Gastrocnemius medialis (tissue), 4 donors: Measurements from ENCODE around the gene IFRD1. TPM values are rescaled to one million over a fixed set of nuclear protein-coding genes. Genes with fewer than 3 reads are reported as not detected.
A peak's percentile ranks its signal among the peaks of the same experiment; 100 is the strongest.

Source experiments
- ATAC-seq, 2 donors: fragments of 150-250 bp; one replicate each; pipeline ENCODE4 v1.9.1; 2016
- DNase-seq, 2 donors: peaks; one replicate each; pipeline ENCODE4 v3.0.0-alpha.2; 2019
- H3K27ac ChIP-seq, 4 donors: fragments of 200-600 bp; sonication (generic); 1 replicate in 1 of 4; 2 replicates in 3 of 4; pipeline ENCODE4 v1.5.1; 2016 to 2018; ENCODE audit warnings: mild to moderate bottlenecking in 2 of 4, moderate library complexity in 1 of 4
- H3K27me3 ChIP-seq, 3 donors: fragments of 200-600 bp; sonication (generic) in 2 of 3; 1 replicate in 1 of 3; 2 replicates in 2 of 3; pipeline versions ENCODE4 v1.5.1 to v1.6.0; 2016 to 2019; ENCODE audit warnings: mild to moderate bottlenecking in 1 of 3, moderate library complexity in 1 of 3
- H3K36me3 ChIP-seq, 2 donors: fragments of 200-600 bp; sonication (generic) in 1 of 2; one replicate each; pipeline ENCODE4 v1.5.1; 2017 to 2018
- H3K4me1 ChIP-seq, 2 donors: fragments of 200-600 bp; sonication (generic) in 1 of 2; one replicate each; pipeline ENCODE4 v1.5.1; 2016 to 2017; ENCODE audit warnings: mild to moderate bottlenecking in 2 of 2
- H3K4me3 ChIP-seq, 4 donors: fragments of 200-600 bp; sonication (generic) in 3 of 4; 1 replicate in 1 of 4; 2 replicates in 3 of 4; pipeline ENCODE4 v1.5.1; 2016 to 2019; ENCODE audit warnings: mild to moderate bottlenecking in 2 of 4
- H3K9me3 ChIP-seq, 3 donors: fragments of 200-600 bp; sonication (generic) in 2 of 3; 1 replicate in 1 of 3; 2 replicates in 2 of 3; pipeline ENCODE4 v1.5.1; 2016 to 2019
- CTCF ChIP-seq, 5 experiments: fragments of 450-650 bp in 3 of 5; fragments of 200-600 bp in 2 of 5; sonication (generic) in 2 of 5; IDR thresholded peaks in 4 of 5; conservative IDR thresholded peaks in 1 of 5; 1 replicate in 4 of 5; 2 replicates in 1 of 5; pipeline ENCODE4 v1.5.1; 2016 to 2019; ENCODE audit warnings: antibody characterized with exemption in 5 of 5, mild to moderate bottlenecking in 3 of 5, moderate library complexity in 3 of 5
- POLR2A ChIP-seq, 2 donors: fragments of 450-650 bp; IDR thresholded peaks; one replicate each; pipeline ENCODE4 v1.6.1; 2017; ENCODE audit warnings: antibody characterized with exemption in 2 of 2, mild to moderate bottlenecking in 2 of 2, moderate library complexity in 2 of 2
- in situ Hi-C, 4 donors: fragments of 200-750 bp; cut with MboI; loops; one replicate each; pipeline versions ENCODE4 v1.15.0 to v1.8.0; 2017; ENCODE audit warnings: low sequenced_read_pairs in 4 of 4
- intact Hi-C: fragments of 100-400 bp; cut with DNase I; formaldehyde crosslinking; loops from one replicate; pipeline ENCODE4 v1.15.1; 2023; ENCODE audit warnings: low total_unique reads
- total RNA-seq, 4 donors: library from RNA; depleted of rRNA; stranded (reverse); fragments of >200 nt; gene quantifications; one replicate each; pipeline versions ENCODE4 v1.1.0 to v1.2.3, GENCODE V29; 2016

Gene IFRD1
- total RNA-seq, 4 donors from 2014 or later, result 37.8 to 70.8 (median 50.1) TPM

- Histone ChIP-seq H3K4me3 (no peak overlapping the region), H3K4me1 (peaks cover 44 to 56% of the 10 kb centered on the region in 2 donors), H3K36me3 (peaks cover 0 to 75% of the 10 kb centered on the region in 2 donors), H3K27me3 (no peaks in the 10 kb centered on the region), H3K9me3 (no peaks in the 10 kb centered on the region), H3K27ac (peak overlapping the region in 1 of 4 donors; percentile 73)
- TF ChIP-seq CTCF (IDR thresholded peaks at IDR 0.05 in 4 of 5, conservative IDR thresholded peaks at IDR 0.05 in 1 of 5) (no peak), POLR2A (IDR thresholded peaks at IDR 0.05) (no peak)
- intact Hi-C loops, result loop anchor here (10.0 kb wide), 1 partner anchor 1625 kb away; no protein-coding TSS in a partner anchor
- DNase-seq (no peak), ATAC-seq (no peak)
- in situ Hi-C loops, result loop anchor here in 1 of 4 donors (10.0 kb wide), 1 partner anchor 255 kb away; the partner anchor contains the start of genes DOCK4 and ZNF277
Measured at GRCh38 chr7:112459645-112460044, 9.4 kb downstream of the IFRD1 start.

GRCh38 chr7:112462236-112462635, 12.0 kb downstream of the IFRD1 start:
- peak; percentile 97 to 98 for ATAC-seq
- Histone ChIP-seq H3K4me1 (peaks cover 58 to 74% of the 10 kb centered on the region in 2 donors), H3K27me3 (no peaks in the 10 kb centered on the region), H3K4me3 (no peak overlapping the region), H3K36me3 (peaks cover 0 to 73% of the 10 kb centered on the region in 2 donors), H3K27ac (peak overlapping the region; percentile 72 to 77 (median 74)), H3K9me3 (no peaks in the 10 kb centered on the region)
- TF ChIP-seq POLR2A (IDR thresholded peaks at IDR 0.05) (no peak), CTCF (IDR thresholded peaks at IDR 0.05 in 4 of 5, conservative IDR thresholded peaks at IDR 0.05 in 1 of 5) (no peak)
- in situ Hi-C loops, result no loop called here
- intact Hi-C loops, result loop anchor here (1.0 kb wide), 1 partner anchor 18 kb away; the partner anchor contains the start of gene LSMEM1
- DNase-seq, result peak; percentile 49 to 76

- peaks cover 61 to 74% of the 10 kb centered on the region in 2 donors for H3K4me1 ChIP-seq
- no peaks in the 10 kb centered on the region for H3K27me3 ChIP-seq
- no peak overlapping the region for H3K4me3 ChIP-seq
- in situ Hi-C loops, result no loop called here
- peak; percentile 73 to 92 for ATAC-seq
- intact Hi-C loops, result no loop called here
- peak; percentile 33 to 64 for DNase-seq
- H3K36me3 ChIP-seq, result peaks cover 0 to 79% of the 10 kb centered on the region in 2 donors
- peak in 1 of 2 donors; percentile 13 for TF ChIP-seq POLR2A (IDR thresholded peaks at IDR 0.05)
- TF ChIP-seq CTCF (IDR thresholded peaks at IDR 0.05 in 4 of 5, conservative IDR thresholded peaks at IDR 0.05 in 1 of 5), result no peak
- no peaks in the 10 kb centered on the region for H3K9me3 ChIP-seq
- peak overlapping the region; percentile 58 to 73 (median 66) for H3K27ac ChIP-seq
Measured at GRCh38 chr7:112467867-112468266, 17.6 kb downstream of the IFRD1 start.

GRCh38 chr7:112470194-112470593, 19.9 kb downstream of the IFRD1 start:
- ATAC-seq (no peak), DNase-seq (no peak)
- no peak overlapping the region for H3K4me3 ChIP-seq
- intact Hi-C loops, result no loop called here
- in situ Hi-C loops, result no loop called here
- peaks cover 0 to 89% of the 10 kb centered on the region in 2 donors for H3K36me3 ChIP-seq
- H3K27ac ChIP-seq, result peak overlapping the region; percentile 58 to 73 (median 66)
- no peaks in the 10 kb centered on the region for H3K9me3 ChIP-seq
- TF ChIP-seq CTCF (IDR thresholded peaks at IDR 0.05 in 4 of 5, conservative IDR thresholded peaks at IDR 0.05 in 1 of 5) (no peak), POLR2A (IDR thresholded peaks at IDR 0.05) (no peak)
- no peaks in the 10 kb centered on the region for H3K27me3 ChIP-seq
- peaks cover 44 to 53% of the 10 kb centered on the region in 2 donors for H3K4me1 ChIP-seq
